Gastroesophageal sphincter (tissue), 4 donors: Measurements from ENCODE around the gene DGKI. TPM values are rescaled to one million over a fixed set of nuclear protein-coding genes. Genes with fewer than 3 reads are reported as not detected.

Experiments
- ATAC-seq: fragments of 150-250 bp; one replicate; pipeline ENCODE4 v1.9.1; 2016; ENCODE audit warnings: mild to moderate bottlenecking, moderate library complexity
- H3K27ac ChIP-seq, 4 donors: fragments of 200-600 bp; sonication (generic) in 3 of 4; 1 replicate in 3 of 4; 2 replicates in 1 of 4; pipeline ENCODE4 v1.5.1; 2016 to 2019
- H3K27me3 ChIP-seq: fragments of 200-600 bp; sonication (generic); one replicate; pipeline ENCODE4 v1.5.1; 2019
- H3K36me3 ChIP-seq, 2 donors: fragments of 200-600 bp; sonication (generic); one replicate each; pipeline ENCODE4 v1.5.1; 2019; ENCODE audit warnings: control low read depth in 1 of 2
- H3K4me1 ChIP-seq, 3 donors: fragments of 200-600 bp; sonication (generic); 1 replicate in 2 of 3; 2 replicates in 1 of 3; pipeline ENCODE4 v1.5.1; 2016 to 2019; ENCODE audit warnings: control low read depth in 2 of 3
- H3K4me3 ChIP-seq, 2 donors: fragments of 200-600 bp; sonication (generic); one replicate each; pipeline ENCODE4 v1.5.1; 2019; ENCODE audit warnings: mild to moderate bottlenecking in 1 of 2, moderate library complexity in 1 of 2
- H3K9me3 ChIP-seq, 3 donors: fragments of 200-600 bp; sonication (generic); one replicate each; pipeline ENCODE4 v1.5.1; 2017 to 2019; ENCODE audit warnings: control low read depth in 2 of 3
- EP300 ChIP-seq: sonication (generic); formaldehyde crosslinking; IDR thresholded peaks from one replicate; pipeline ENCODE4 v1.6.1; 2017; ENCODE audit warnings: antibody characterized with exemption, mild to moderate bottlenecking
- POLR2A ChIP-seq, 2 donors: fragments of 450-650 bp; IDR thresholded peaks; one replicate each; pipeline ENCODE4 v1.6.1; 2017; ENCODE audit warnings: antibody characterized with exemption in 2 of 2, mild to moderate bottlenecking in 2 of 2, moderate library complexity in 1 of 2
- POLR2AphosphoS5 ChIP-seq: sonication (generic); formaldehyde crosslinking; IDR thresholded peaks from one replicate; pipeline ENCODE4 v1.6.1; 2017; ENCODE audit warnings: antibody characterized with exemption
- WGBS, 2 donors: methylation state at CpG; one replicate each; pipeline ENCODE4 v1.1.5; 2018; ENCODE audit warnings: low coverage in 1 of 2; 5-methylcytosine and 5-hydroxymethylcytosine counted together
- total RNA-seq, 4 donors: library from RNA; depleted of rRNA; stranded (reverse); fragments of >200 nt; gene quantifications; one replicate each; pipeline ENCODE4 v1.1.0, GENCODE V29; 2016
- TF ChIP-seq, protein P1 (sequence below), 4 experiments: fragments of 200-600 bp in 2 of 4; fragments of 450-650 bp in 2 of 4; sonication (generic) in 1 of 4; IDR thresholded peaks; one replicate each; pipeline ENCODE4 v1.5.1; 2017 to 2019; ENCODE audit warnings: antibody characterized with exemption in 4 of 4, mild to moderate bottlenecking in 2 of 4, moderate library complexity in 2 of 4

The DGKI gene
- total RNA-seq, 4 donors from 2014 or later, result 0.27 to 4.8 (median 3.2) TPM

DNA sequence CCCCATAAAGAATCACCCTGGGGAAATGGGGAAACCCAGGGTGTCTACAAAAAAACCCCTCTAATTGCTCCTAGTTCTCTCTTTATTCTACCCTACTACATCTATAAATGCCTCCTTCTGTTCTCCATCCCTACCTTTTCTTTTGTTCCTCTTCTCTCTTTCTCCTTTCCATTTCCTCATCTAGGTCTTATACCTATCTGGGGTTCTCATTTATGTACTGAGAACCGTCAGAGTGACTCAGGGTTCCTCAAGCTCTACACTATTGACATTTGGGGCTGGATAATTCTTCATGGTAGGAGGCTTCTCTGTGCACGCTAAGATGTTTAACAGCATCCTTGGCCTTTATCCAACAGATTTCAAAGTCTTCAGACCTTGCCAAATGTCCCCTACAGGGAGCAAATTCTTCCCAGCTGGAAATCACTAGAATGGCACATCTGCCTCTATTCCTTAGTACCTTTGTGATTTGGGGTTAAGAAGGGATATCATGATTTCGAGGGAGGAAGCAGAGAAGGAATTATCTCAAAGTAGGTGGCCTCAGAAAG, 365.9 kb downstream of the DGKI start:
- no peak for ATAC-seq
- H3K4me3 ChIP-seq, result no peak overlapping the region
- no peak for TF ChIP-seq POLR2AphosphoS5
- TF ChIP-seq EP300, result no peak
- TF ChIP-seq POLR2A (IDR thresholded peaks at IDR 0.05), result no peak
- TF ChIP-seq, protein P1, sequence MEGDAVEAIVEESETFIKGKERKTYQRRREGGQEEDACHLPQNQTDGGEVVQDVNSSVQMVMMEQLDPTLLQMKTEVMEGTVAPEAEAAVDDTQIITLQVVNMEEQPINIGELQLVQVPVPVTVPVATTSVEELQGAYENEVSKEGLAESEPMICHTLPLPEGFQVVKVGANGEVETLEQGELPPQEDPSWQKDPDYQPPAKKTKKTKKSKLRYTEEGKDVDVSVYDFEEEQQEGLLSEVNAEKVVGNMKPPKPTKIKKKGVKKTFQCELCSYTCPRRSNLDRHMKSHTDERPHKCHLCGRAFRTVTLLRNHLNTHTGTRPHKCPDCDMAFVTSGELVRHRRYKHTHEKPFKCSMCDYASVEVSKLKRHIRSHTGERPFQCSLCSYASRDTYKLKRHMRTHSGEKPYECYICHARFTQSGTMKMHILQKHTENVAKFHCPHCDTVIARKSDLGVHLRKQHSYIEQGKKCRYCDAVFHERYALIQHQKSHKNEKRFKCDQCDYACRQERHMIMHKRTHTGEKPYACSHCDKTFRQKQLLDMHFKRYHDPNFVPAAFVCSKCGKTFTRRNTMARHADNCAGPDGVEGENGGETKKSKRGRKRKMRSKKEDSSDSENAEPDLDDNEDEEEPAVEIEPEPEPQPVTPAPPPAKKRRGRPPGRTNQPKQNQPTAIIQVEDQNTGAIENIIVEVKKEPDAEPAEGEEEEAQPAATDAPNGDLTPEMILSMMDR (IDR thresholded peaks at IDR 0.05), result no peak
- no peak overlapping the region for H3K27ac ChIP-seq
- no peaks in the 10 kb centered on the region for H3K9me3 ChIP-seq
- no peaks in the 10 kb centered on the region for H3K4me1 ChIP-seq
- 58 to 68% methylated on average over 2 to 3 of the region's 3 CpGs for WGBS, 2 donors
- no peaks in the 10 kb centered on the region for H3K27me3 ChIP-seq
- no peaks in the 10 kb centered on the region for H3K36me3 ChIP-seq

GRCh38 chr7:137480401-137480800, 366.4 kb downstream of the DGKI start:
- 91 to 100% methylated on average over 1 of the region's 1 CpG for WGBS, 2 donors
- H3K9me3 ChIP-seq, result no peaks in the 10 kb centered on the region
- H3K4me3 ChIP-seq, result no peak overlapping the region
- ATAC-seq, result no peak
- H3K27ac ChIP-seq, result no peak overlapping the region
- TF ChIP-seq POLR2AphosphoS5, result no peak
- TF ChIP-seq POLR2A (IDR thresholded peaks at IDR 0.05), result no peak
- TF ChIP-seq, protein P1 (IDR thresholded peaks at IDR 0.05), result no peak
- no peak for TF ChIP-seq EP300
- H3K27me3 ChIP-seq, result no peaks in the 10 kb centered on the region
- H3K4me1 ChIP-seq, result no peaks in the 10 kb centered on the region
- no peaks in the 10 kb centered on the region for H3K36me3 ChIP-seq

DNA sequence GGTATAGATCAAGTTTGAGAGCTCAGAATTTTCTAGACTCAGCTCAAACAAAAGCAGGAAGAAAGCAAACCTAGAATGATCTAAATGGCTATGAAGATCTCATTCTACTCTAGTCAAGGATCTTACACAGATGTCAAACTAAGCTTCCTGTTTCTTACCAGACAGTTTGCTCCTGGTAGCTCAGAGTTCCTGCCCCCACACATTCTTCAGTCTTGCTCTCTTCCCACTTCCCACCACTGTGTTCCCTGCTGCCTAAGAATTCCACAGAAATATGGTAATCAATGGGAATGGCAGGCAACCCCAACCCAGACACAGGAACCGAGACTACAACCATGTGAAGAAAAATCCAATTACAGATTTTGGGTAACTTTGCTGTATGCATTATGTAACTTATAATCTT, 369.8 kb downstream of the DGKI start:
- no peaks in the 10 kb centered on the region for H3K36me3 ChIP-seq
- no peaks in the 10 kb centered on the region for H3K27me3 ChIP-seq
- H3K4me1 ChIP-seq, result no peaks in the 10 kb centered on the region
- WGBS, 2 donors, result 86 to 92% methylated on average over 1 of the region's 1 CpG
- TF ChIP-seq EP300 (no peak), POLR2AphosphoS5 (no peak), POLR2A (IDR thresholded peaks at IDR 0.05) (no peak)
- TF ChIP-seq, protein P1 (IDR thresholded peaks at IDR 0.05), result no peak
- no peak for ATAC-seq
- H3K4me3 ChIP-seq, result no peak overlapping the region
- no peak overlapping the region for H3K27ac ChIP-seq
- no peaks in the 10 kb centered on the region for H3K9me3 ChIP-seq

GRCh38 chr7:137475966-137476365, 370.8 kb downstream of the DGKI start:
- H3K36me3 ChIP-seq, result no peaks in the 10 kb centered on the region
- TF ChIP-seq, protein P1 (IDR thresholded peaks at IDR 0.05), result no peak
- TF ChIP-seq POLR2AphosphoS5, result no peak
- no peak for TF ChIP-seq POLR2A (IDR thresholded peaks at IDR 0.05)
- TF ChIP-seq EP300, result no peak
- no peak overlapping the region for H3K4me3 ChIP-seq
- no peaks in the 10 kb centered on the region for H3K4me1 ChIP-seq
- H3K27me3 ChIP-seq, result no peaks in the 10 kb centered on the region
- 78 to 85% methylated on average over 7 of the region's 7 CpGs for WGBS, 2 donors
- no peak for ATAC-seq
- no peak overlapping the region for H3K27ac ChIP-seq
- H3K9me3 ChIP-seq, result no peaks in the 10 kb centered on the region

GRCh38 chr7:137474540-137475026, 372.2 kb downstream of the DGKI start:
- no peaks in the 10 kb centered on the region for H3K4me1 ChIP-seq
- WGBS, 2 donors, result 88 to 90% methylated on average over 10 to 11 of the region's 11 CpGs
- H3K4me3 ChIP-seq, result no peak overlapping the region
- no peak overlapping the region for H3K27ac ChIP-seq
- H3K27me3 ChIP-seq, result no peaks in the 10 kb centered on the region
- no peaks in the 10 kb centered on the region for H3K9me3 ChIP-seq
- TF ChIP-seq, protein P1 (IDR thresholded peaks at IDR 0.05), result no peak
- TF ChIP-seq EP300, result no peak
- ATAC-seq, result no peak
- no peaks in the 10 kb centered on the region for H3K36me3 ChIP-seq
